ENCODE results near the gene CDH12. TPM values are rescaled to one million over a fixed set of nuclear protein-coding genes. Genes with fewer than 3 reads are reported as not detected.

Gene CDH12
- total RNA-seq, 2 donors from 2014 or later, result not detected

DNA sequence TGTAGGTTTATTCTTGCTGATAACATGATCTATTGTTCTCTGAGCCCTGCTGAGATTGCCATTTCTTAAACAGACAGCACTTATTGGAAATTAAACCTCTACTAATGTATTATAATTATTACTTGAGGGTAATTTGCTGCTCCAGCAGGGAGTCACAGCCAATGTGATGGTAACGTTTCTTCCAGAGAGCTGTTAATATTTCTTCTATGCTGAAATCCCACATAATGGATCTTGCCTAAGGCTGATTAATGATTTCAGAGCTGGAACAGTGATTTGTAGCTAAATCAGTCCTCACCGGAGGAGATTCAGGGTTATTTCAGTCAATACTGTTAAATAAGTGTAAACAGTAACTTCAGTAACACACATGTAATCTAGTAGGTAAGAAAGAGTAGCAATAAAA is 170.1 kb downstream of the CDH12 start:
- H3K36me3 ChIP-seq, result no peaks in the 10 kb centered on the region
- no peaks in the 10 kb centered on the region for H3K9me3 ChIP-seq
- H3K27me3 ChIP-seq, result no peaks in the 10 kb centered on the region
- TF ChIP-seq, protein P1, sequence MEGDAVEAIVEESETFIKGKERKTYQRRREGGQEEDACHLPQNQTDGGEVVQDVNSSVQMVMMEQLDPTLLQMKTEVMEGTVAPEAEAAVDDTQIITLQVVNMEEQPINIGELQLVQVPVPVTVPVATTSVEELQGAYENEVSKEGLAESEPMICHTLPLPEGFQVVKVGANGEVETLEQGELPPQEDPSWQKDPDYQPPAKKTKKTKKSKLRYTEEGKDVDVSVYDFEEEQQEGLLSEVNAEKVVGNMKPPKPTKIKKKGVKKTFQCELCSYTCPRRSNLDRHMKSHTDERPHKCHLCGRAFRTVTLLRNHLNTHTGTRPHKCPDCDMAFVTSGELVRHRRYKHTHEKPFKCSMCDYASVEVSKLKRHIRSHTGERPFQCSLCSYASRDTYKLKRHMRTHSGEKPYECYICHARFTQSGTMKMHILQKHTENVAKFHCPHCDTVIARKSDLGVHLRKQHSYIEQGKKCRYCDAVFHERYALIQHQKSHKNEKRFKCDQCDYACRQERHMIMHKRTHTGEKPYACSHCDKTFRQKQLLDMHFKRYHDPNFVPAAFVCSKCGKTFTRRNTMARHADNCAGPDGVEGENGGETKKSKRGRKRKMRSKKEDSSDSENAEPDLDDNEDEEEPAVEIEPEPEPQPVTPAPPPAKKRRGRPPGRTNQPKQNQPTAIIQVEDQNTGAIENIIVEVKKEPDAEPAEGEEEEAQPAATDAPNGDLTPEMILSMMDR (IDR thresholded peaks at IDR 0.05), result no peak
- no peaks in the 10 kb centered on the region for H3K4me1 ChIP-seq
- DNase-seq (ENCODE audit: low spot score), result no peak
- no peak overlapping the region for H3K27ac ChIP-seq
- H3K4me3 ChIP-seq, result no peak overlapping the region

DNA sequence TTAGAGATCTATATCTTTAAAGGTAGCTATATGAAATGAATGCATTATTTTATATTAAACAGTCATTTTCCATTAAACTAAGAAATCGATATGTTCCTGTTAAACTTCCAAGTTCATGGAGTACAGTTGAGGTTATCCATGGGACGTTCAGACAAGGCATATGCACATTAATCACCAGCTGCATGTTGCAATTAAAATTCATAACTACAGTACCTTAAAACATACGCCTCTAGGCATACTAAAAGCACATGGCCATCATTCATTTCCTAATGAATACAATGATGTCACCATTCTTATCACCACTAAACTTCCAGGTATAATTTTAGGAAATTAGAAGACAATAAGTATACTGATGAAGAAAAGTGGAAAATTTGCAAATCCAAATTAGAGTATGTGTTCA is 174.3 kb downstream of the CDH12 start:
- Histone ChIP-seq H3K4me3 (no peak overlapping the region), H3K4me1 (no peaks in the 10 kb centered on the region), H3K36me3 (no peaks in the 10 kb centered on the region), H3K9me3 (no peaks in the 10 kb centered on the region), H3K27me3 (no peaks in the 10 kb centered on the region), H3K27ac (no peak overlapping the region)
- TF ChIP-seq, protein P1 (IDR thresholded peaks at IDR 0.05), result no peak
- DNase-seq (ENCODE audit: low spot score), result no peak

DNA sequence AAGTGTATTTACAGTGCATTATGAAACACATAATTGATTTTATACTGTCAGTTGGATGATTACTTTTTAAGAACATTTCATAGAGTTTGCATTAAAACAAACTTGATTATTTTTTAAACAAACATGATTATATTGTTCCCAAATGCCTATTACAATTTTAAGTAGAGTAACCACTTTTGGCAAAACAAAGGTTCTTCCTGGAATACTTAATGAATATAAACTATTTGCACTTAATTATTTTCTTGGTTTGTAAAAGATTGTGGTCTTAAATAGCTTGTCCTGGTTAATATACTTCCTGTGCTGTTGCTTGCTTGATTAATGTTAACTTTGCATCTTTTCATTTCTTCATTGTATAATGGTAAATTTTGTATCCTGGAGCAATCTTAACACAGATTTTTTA is 180.0 kb downstream of the CDH12 start:
- Histone ChIP-seq H3K9me3 (no peaks in the 10 kb centered on the region), H3K27me3 (no peaks in the 10 kb centered on the region), H3K27ac (no peak overlapping the region), H3K4me1 (no peaks in the 10 kb centered on the region), H3K36me3 (no peaks in the 10 kb centered on the region), H3K4me3 (no peak overlapping the region)
- TF ChIP-seq, protein P1 (IDR thresholded peaks at IDR 0.05), result no peak
- DNase-seq (ENCODE audit: low spot score), result no peak

DNA sequence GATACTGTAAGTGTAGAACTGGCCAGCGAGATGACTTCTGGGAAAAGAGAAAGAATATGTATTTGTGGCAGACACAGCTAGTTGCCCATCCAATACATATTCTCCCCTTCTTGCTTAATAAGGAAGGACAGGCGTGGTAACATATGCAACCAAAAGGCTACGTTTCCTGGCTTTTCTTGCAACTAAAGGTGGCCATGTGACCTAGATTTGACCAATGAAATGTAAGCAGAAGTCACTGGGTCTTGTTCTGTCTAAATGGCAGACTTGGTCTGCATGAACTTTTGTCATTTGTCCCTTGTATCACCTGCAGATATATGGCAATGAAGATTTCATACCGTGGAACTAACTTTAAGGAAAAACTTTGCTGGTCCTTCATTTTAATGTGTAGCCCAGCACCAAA is 183.8 kb downstream of the CDH12 start:
- Histone ChIP-seq H3K27ac (no peak overlapping the region), H3K9me3 (no peaks in the 10 kb centered on the region), H3K36me3 (no peaks in the 10 kb centered on the region), H3K4me1 (no peaks in the 10 kb centered on the region), H3K27me3 (no peaks in the 10 kb centered on the region), H3K4me3 (no peak overlapping the region)
- TF ChIP-seq, protein P1 (IDR thresholded peaks at IDR 0.05), result no peak
- DNase-seq (ENCODE audit: low spot score), result no peak

DNA sequence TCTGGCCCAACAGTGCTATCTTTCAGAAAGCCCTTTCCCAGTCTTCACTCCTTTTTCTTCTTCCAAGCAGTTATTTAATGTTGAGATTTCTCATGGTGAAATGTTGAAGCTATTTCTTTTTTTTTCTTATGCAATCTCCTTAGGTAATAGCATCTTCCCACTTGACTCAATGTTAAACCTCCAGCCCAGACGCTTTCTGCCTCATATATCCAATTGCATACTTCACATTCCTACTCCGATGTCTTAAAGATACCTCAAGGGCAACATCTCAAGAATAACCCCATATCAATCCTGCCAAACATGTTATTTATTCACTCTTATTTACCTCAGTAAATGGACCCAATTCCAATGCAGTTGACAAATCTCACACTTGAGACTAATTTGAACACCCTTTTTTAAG is 187.3 kb downstream of the CDH12 start:
- Histone ChIP-seq H3K4me3 (no peak overlapping the region), H3K9me3 (no peaks in the 10 kb centered on the region), H3K4me1 (no peaks in the 10 kb centered on the region), H3K36me3 (no peaks in the 10 kb centered on the region), H3K27ac (no peak overlapping the region), H3K27me3 (no peaks in the 10 kb centered on the region)
- TF ChIP-seq, protein P1 (IDR thresholded peaks at IDR 0.05), result no peak
- DNase-seq (ENCODE audit: low spot score), result no peak

DNA sequence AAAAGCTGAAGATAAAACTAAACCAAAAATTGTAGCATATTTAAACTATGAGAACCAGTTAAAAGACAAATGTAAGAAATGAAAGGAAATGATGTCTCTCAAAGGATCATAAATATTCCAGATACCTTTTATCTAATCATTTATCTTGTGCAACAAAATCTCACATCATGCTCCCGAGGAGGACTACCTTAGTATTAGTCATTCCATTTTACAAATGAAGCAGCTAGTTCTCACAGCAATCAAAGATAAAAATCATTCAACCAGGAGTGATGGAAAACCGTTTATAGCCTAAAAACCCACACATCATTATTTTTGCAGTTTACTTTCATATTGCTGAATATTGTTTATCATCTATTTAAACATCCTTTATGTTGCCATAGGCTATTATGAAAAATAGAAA is 190.0 kb downstream of the CDH12 start:
- H3K36me3 ChIP-seq, result no peaks in the 10 kb centered on the region
- H3K4me3 ChIP-seq, result no peak overlapping the region
- no peak for DNase-seq (ENCODE audit: low spot score)
- TF ChIP-seq, protein P1 (IDR thresholded peaks at IDR 0.05), result no peak
- H3K4me1 ChIP-seq, result no peaks in the 10 kb centered on the region
- H3K27ac ChIP-seq, result no peak overlapping the region
- H3K27me3 ChIP-seq, result no peaks in the 10 kb centered on the region
- no peaks in the 10 kb centered on the region for H3K9me3 ChIP-seq
